ENCODE data around the gene PDIA5. TPM values are rescaled to one million over a fixed set of nuclear protein-coding genes. Genes with fewer than 3 reads are reported as not detected.

Gene PDIA5
- total RNA-seq, 4 donors from 2014 or later: 12.0 to 21.0 (median 15.8) TPM

- TF ChIP-seq, protein P1, sequence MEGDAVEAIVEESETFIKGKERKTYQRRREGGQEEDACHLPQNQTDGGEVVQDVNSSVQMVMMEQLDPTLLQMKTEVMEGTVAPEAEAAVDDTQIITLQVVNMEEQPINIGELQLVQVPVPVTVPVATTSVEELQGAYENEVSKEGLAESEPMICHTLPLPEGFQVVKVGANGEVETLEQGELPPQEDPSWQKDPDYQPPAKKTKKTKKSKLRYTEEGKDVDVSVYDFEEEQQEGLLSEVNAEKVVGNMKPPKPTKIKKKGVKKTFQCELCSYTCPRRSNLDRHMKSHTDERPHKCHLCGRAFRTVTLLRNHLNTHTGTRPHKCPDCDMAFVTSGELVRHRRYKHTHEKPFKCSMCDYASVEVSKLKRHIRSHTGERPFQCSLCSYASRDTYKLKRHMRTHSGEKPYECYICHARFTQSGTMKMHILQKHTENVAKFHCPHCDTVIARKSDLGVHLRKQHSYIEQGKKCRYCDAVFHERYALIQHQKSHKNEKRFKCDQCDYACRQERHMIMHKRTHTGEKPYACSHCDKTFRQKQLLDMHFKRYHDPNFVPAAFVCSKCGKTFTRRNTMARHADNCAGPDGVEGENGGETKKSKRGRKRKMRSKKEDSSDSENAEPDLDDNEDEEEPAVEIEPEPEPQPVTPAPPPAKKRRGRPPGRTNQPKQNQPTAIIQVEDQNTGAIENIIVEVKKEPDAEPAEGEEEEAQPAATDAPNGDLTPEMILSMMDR (IDR thresholded peaks at IDR 0.05): no peak
- DNase-seq (ENCODE audit: low spot score) (no peak), ATAC-seq (ENCODE audit: low FRiP score) (no peak)
Observed at GRCh38 chr3:123202451-123202850, 135.6 kb downstream of the PDIA5 start.

Other genes starting within 250 kb of the PDIA5 start
- 1 to 10 TPM in 1 of 4 donors, under 1 TPM in 3; 0.16 to 1.2 (median 0.70) TPM for gene SEMA5B, start 39.3 kb upstream of the PDIA5 start, total RNA-seq
- gene SEC22A, start 134.9 kb downstream of the PDIA5 start, total RNA-seq: 10 to 100 TPM; 18.4 to 33.7 (median 31.1) TPM